ENCODE data around the gene WDR5. TPM values are rescaled to one million over a fixed set of nuclear protein-coding genes. Genes with fewer than 3 reads are reported as not detected.

The WDR5 gene
- total RNA-seq, 1 donor from 2014 or later, result 26.6 TPM

DNA sequence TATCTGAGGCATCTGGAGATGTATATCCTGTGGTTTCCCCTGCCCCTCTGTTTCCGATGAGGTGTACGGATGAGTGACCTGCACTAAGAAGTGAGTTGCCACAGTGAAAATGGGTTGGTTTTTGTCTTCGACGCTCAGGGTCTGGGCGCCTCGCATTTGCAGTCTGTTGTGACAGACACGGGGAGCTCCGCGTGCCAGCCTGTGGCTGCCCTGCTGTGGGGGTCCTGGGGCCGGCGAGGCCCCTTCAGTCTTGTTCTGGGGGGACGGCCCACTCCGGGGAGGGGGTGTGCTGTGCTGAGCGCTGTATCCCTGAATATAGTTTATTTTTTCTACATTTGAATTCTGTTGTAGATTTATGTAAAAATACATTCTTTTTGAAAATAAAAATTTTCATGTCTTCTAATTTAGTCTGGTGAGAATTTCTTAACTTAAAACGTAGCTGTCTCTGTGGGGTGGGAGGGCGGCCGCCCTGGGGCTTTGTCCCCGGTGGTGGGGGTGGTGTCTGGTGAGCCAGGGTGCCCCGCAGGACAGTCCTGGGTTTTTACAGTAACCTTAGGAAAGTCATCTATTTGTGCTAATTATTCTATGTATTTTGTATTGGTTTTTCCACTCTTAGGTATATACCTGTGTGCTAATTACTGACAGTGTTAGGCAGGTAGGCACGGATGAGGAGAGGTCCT lies 23.8 kb downstream of the WDR5 start:
- no peak for ATAC-seq

- no peak for ATAC-seq
These were observed 25.8 kb downstream of the WDR5 start for GRCh38 chr9:134161647-134162046.

- no peak for ATAC-seq
These were observed 26.4 kb downstream of the WDR5 start for GRCh38 chr9:134162212-134162775.

- ATAC-seq, result no peak
These were observed 27.1 kb downstream of the WDR5 start for GRCh38 chr9:134162926-134163370.

GRCh38 chr9:134163371-134164196 lies 27.7 kb downstream of the WDR5 start:
- peak; percentile 48 for ATAC-seq

DNA sequence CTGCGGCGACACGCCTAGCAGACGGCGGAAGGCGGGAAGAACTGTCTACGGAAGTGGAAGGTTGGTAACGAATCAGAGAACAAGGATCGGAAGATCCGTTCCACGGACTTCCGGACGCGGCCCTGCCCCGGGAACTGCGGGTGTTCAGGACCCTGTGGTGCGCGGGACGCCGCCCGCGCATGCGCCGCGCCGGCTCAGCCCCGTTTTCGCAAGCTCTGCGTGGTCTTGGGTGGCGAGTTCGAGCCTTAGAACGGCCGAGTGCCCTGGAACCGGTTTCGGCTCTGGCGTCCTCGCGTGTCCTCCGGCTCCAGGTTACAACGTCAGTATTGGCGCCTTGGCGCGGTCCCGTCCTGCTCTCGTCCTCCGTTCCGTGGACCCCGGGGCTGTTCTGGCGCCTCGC lies 29.0 kb downstream of the WDR5 start:
- ATAC-seq, result no peak

DNA sequence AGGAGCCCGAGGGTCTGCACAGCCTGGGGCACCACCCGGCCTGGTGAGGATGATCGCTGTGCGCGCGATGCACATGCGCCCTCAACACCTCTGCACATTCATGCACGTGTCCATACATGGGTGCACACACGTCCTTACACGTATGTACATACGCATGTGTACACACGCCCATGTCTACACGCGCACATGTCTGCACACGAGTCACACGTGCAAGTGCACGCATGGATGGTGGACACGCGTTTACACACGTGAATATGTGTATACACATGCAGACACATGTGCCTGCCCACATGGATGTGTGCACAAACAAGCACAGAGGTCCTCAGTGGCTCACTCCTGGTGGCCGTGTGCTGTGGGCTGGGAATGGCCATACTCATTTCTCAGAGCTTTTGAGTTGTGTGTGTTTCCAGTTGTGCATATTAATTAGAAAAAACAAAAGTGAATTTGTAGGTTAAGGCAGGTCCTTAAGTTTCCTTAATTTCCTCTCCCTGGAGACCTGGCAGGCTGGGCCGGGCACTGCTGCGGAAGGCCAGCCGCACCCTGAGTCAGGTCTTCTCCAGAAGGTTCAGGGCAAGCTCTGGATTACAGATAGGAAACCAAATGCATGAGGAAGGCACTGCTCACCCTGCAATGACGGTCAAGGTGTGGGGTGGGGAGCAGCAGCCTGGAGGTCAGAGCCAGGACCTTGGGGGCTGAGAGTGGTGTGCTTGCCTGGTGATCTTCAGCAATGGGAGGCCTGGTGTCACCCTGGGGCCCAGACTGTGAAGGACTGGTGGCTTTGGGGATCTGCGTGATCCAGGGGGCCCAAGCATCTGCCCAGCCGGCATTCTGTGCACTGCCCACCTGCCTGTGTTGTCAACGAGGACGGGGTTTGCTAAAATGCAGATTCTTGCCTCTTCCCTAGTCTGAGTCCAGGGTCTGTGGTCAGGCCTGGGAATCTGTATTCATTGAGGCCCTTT lies 29.8 kb downstream of the WDR5 start:
- no peak for ATAC-seq

- no peak for ATAC-seq
These were observed 30.5 kb downstream of the WDR5 start for GRCh38 chr9:134166374-134166773.

DNA sequence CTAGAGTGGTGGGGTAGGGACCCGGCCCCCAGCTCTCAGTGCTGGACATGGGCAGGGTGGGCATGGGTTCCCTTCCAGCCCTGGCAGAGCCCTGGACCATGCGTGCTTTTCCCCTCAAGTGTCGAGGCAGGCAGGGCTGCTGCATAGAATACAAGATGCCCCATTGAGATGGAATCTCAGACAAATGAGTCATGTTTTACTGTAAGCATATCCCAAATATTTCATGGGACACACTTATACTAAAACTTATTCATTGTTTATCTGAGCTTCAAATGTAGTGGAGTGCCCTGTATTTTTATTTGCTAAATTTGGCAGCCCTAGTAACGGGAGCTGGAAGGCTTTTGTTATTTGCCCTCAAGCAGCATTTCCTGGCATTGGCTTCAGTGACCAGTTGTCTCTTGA lies 31.6 kb downstream of the WDR5 start:
- no peak for ATAC-seq

DNA sequence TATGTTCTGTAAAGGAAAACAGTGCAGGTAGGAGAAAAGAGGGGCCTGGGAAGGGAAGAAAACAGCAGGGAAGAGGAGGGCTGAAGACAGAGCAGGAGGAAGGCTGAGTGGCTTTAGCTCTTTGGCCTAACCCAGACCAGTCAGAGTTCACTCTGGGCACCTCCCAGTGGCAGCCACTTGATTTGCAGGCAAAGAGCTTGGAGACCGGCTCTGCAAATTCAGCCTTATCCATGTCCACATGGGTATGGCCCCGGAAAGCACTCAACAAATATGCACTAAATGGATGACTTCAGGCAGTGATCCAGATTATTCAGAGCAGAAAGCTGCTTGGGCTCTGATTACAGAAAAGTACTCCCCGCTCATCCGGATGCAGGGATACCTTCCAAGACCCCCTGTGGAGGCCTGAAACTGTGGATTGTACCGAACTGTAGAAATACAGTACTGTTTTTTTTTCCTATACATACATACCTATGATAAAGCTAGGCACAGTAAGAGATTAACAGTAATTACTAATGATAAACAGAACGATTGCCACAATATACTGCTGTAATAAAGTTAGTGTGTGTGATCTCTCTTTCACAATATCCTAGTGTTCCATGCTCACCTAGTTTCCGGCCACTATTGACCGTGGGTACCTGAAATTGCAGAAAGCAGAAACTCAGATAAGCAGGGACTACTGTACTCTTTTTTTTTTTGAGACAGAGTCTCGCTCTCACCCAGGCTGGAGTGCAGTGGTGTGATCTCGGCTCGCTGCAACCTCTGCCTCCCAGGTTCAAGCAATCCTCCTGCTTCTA lies 33.1 kb downstream of the WDR5 start:
- no peak for ATAC-seq

DNA sequence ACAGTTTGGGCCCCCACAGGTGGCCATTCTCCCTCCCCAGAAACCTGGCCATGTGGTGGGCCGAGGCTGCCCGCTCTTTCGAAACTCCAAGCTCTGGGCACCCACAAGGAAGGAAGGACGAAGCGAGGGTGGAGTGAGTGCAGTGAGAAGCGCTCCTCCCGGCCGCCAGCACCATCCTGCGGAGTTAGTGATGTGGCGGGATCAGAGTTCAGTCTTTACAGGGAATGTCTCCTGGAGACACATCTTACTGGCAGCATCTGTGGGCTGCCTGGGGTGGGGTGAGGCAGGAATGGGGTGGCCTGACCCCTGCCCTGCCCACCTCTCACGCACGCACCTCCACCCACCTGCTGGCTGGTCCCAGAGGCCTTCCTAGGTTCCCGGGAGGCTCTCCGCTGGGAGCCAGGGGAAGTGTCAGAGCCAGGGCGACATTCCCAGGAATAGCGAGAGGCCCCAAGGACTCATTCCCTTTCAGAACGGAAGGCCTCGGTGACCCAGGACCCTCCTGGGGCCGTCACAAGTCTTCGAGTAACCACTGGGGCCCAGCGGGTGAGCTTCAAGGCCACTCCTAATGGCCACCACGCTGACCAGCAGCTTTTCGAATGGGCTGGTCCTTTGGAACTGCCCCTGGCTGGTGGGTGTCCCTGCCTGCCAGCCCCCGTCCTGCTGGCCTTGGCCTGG lies 34.0 kb downstream of the WDR5 start:
- no peak for ATAC-seq

DNA sequence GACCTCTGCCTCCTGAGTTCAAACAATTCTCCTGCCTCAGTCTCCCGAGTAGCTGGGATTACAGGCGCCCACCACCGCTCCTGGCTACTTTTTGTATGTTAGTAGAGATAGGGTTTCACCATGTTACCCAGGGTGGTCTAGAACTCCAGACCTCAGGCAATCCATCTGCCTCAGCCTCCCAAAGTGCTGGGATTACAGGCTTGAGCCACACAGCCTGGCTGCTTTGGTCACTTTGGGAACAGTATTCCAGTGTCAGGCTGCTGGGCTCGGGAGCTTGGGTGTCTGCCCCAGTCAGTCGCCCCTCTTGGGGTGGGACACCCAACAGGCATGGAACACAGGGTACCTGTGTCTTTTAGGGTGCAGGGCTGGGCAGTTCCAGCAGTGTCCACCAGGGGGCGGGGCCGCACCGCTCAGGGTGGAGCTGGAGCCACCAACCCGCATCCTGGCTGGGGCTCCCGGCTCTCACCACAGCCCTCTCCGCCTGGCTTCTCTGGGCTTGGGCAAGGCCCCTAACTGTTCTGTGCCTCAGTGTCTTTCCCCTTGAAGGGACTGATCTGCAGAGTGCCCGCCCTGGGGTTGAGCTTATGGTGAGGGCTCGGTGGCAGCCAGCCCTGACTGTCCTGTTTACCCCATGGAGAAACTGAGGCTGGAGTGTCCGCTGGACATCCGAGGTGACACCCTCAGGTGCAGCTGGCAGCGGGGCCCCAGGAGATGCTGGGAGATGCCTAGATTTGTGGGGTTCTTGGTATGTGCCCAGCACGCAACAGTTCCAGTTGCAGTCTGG lies 34.8 kb downstream of the WDR5 start:
- no peak for ATAC-seq

DNA sequence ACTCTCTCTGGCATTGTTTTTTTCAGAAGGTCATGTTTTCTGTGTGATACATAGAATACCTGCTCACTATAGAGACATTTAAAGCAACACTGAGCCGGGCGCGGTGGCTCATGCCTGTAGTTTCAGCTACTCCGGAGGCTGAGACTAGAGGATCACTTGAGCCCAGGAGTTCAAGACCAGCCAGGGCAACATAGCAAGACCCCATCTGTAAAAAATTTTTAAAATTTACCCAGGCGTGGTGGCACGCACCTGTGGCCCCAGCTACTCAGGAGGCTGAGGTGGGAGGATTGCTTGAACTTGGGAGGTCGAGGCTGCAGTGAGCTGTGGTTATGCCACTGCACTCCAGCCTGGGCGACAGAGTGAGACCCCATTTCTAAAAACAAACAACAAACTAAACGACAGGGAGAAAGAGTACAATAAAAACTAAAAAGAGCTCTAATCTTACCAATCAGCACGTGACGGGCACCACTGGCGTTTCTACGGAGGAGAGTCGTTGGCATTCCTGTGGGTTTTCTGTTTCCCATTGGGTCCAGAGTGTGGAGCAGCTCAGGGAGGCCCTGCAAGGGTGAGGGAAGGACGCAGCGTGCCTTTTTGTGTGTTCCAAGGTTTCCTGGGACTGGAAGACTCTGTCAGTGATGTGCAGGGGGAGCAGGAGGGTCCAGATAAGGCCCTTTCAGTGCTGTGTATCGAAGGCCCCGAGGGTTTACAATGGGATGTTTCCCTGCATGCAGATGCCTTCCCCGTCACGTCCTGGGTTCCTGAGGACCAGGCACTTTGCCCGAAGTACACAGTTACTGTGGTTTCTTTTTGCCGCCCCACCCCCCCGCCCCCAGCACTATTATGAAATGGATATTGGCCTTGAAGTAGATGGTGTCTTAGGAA lies 35.7 kb downstream of the WDR5 start:
- ATAC-seq, result no peak

DNA sequence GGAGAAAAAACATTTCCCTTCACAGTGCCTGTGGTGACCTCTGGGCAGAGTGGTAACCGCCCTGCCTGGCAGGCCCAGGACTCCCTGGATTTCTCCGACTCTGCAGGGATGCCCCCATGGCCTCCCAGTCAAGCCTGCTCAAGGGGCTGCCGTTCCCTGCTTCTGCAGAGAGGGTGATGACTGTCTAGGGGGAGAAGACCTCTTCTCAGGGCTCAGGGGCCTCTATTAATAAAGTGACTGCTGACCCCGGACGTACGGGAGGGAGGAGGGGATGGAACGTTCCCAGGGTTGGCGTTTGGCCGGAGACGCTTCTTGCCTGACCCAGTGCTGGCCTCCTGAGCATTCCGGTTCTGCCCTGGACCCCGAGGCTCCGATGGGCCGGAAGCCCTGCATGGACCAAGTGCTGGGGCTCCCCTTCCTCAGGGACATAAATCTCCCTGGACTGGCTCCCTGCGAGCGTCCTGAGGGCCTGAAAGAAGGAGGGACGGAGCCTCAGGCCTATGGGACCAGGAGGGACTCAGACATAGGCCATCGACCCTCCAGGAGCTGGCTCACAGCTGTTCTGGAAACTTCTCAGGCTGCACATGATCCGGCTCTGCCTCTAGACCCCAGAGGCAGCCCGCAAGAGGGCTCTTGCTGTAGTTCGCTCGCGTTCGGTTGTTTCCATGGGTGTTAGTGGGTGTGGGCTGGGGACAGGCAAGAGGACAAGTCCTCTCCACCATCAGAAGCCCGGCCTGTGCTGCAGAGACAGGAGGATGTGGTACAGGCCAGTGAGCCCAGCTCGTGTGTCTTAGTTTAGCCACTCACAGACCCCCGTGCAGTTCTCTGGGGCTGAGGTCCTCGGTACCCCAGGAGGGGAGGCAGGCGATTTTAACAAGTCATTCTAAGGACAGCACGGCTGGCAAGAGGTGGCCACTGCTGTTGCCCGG lies 36.6 kb downstream of the WDR5 start:
- no peak for ATAC-seq

DNA sequence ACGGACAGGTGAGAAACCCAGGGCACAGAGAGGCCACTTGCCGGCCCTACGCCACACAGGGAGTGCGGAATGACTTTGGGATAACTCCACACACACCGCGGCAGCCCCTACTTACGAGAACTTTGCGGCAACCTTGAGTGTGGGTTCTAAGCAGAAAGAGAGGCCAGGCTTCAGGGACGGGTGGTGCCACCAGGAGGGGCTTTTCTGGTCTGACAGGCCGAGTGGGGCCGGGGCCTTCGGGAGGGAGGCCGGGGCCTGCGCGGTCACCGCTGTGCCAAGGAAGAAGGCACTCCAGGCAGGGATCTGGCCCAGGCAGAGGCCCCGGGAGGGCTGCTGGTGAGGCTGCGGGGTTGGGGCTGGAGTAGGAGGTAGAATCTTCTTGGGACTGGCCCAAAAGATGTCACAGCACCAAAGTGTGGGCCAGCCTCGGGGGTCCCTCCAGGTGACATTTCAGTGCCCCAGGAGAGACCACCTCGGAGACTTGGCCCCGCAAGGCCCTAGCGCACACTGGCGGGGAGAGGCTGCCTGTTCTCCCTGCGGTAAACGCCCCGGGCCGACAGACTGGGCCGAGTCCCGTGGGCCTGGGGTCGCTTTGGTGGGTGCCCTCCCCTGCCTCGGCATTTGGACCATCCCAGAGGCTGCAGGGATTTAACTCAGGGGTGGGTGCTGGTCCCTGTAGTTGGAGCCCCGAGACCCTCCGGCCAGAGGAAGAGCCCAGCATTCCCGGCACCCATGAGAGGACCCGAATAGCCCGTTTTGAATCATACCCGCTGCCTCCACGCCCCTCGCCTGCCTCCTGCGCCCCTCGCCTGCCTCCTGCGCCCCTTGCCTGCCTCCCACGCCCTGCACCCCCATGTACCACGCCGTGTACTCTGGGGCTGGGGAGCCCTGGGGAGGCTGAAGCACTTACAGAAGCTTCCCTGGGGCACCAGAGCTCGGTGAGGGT lies 37.5 kb downstream of the WDR5 start:
- no peak for ATAC-seq

- ATAC-seq, result no peak
These were observed 38.2 kb downstream of the WDR5 start for GRCh38 chr9:134174073-134174449.

Data from esophagus mucosa (tissue), 1 donor.